KMS-11 (cell line): Measurements from ENCODE around the gene TRMT5.

ENCODE experiments used
- H2AFZ ChIP-seq: fragments of 200-600 bp; sonication (generic); 2 replicates; pipeline ENCODE4 v1.6.1; 2016; ENCODE audit warnings: antibody characterized with exemption, mixed run types, low read depth
- H3K27ac ChIP-seq: fragments of 200-600 bp; sonication (generic); 2 replicates; pipeline ENCODE4 v1.6.1; 2016; ENCODE audit warnings: mild to moderate bottlenecking, mixed run types
- H3K27me3 ChIP-seq: fragments of 200-600 bp; sonication (generic); 2 replicates; pipeline ENCODE4 v1.6.1; 2017; ENCODE audit warnings: mild to moderate bottlenecking, low read depth, mixed run types, moderate library complexity; ENCODE audit not compliant: insufficient read depth
- H3K36me3 ChIP-seq: fragments of 200-600 bp; sonication (generic); 2 replicates; pipeline ENCODE4 v1.6.1; 2017; ENCODE audit warnings: mild to moderate bottlenecking, mixed run types; ENCODE audit not compliant: insufficient read depth
- H3K4me1 ChIP-seq: fragments of 200-600 bp; sonication (generic); 2 replicates; pipeline ENCODE4 v1.6.1; 2016; ENCODE audit warnings: mild to moderate bottlenecking, low read depth, mixed run types; ENCODE audit not compliant: poor library complexity, severe bottlenecking
- H3K4me2 ChIP-seq: fragments of 200-600 bp; sonication (generic); 2 replicates; pipeline ENCODE4 v1.7.0; 2016; ENCODE audit warnings: mild to moderate bottlenecking, mixed run types
- H3K4me3 ChIP-seq: fragments of 200-600 bp; sonication (generic); IDR thresholded peaks from 2 replicates; pipeline ENCODE4 v1.6.1; 2017; ENCODE audit warnings: low read depth, low read length, mixed read lengths; ENCODE audit not compliant: insufficient read depth
- H3K79me2 ChIP-seq: fragments of 200-600 bp; sonication (generic); 2 replicates; pipeline ENCODE4 v1.6.1; 2016; ENCODE audit warnings: low read depth, mixed run types; ENCODE audit not compliant: insufficient read depth
- H3K9ac ChIP-seq: fragments of 200-600 bp; sonication (generic); 2 replicates; pipeline ENCODE4 v1.6.1; 2016; ENCODE audit warnings: mild to moderate bottlenecking, mixed run types
- H4K20me1 ChIP-seq: fragments of 200-600 bp; sonication (generic); 2 replicates; pipeline ENCODE4 v1.6.1; 2016; ENCODE audit warnings: mild to moderate bottlenecking, mixed run types; ENCODE audit not compliant: insufficient read depth
- TF ChIP-seq, protein P1 (sequence below): fragments of 200-600 bp; sonication (generic); conservative IDR thresholded peaks from 2 replicates; pipeline ENCODE4 v1.6.1; 2017; ENCODE audit warnings: low read depth, mild to moderate bottlenecking, antibody characterized with exemption, low read length, moderate library complexity, mixed read lengths

Gene TRMT5

DNA sequence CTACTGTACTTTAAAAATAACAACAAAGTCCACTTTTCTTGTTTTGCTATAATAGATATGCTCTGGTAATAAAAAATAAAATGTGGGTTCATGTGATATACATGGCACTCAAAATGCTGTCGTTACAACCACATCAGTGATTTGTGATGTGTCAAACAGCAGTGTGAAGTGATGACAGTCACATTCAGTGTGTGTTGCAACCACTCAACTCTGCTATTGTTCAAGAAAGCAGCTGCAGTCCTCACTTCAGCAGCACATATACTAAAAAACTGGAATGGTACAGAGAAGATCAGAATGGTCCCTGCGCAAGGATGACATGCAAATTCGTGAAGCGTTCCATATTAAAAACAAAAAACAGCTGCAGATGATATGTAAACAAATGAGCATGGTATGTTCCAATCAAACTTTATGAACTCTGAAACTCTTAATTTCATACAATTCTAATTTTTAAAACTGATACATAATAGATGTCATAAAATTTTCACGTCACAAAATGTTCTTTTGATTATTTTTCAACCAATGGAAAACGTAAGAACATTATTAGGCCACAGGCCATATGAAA lies 6.7 kb downstream of the TRMT5 start:
- Histone ChIP-seq H3K9ac (no peak overlapping the region), H3K36me3 (no peaks in the 10 kb centered on the region), H3K4me1 (no peaks in the 10 kb centered on the region), H2AFZ (no peak overlapping the region), H4K20me1 (no peaks in the 10 kb centered on the region), H3K27ac (no peak overlapping the region), H3K4me3 (no peak overlapping the region), H3K4me2 (no peak overlapping the region), H3K79me2 (no peaks in the 10 kb centered on the region), H3K27me3 (no peaks in the 10 kb centered on the region)
- TF ChIP-seq, protein P1, sequence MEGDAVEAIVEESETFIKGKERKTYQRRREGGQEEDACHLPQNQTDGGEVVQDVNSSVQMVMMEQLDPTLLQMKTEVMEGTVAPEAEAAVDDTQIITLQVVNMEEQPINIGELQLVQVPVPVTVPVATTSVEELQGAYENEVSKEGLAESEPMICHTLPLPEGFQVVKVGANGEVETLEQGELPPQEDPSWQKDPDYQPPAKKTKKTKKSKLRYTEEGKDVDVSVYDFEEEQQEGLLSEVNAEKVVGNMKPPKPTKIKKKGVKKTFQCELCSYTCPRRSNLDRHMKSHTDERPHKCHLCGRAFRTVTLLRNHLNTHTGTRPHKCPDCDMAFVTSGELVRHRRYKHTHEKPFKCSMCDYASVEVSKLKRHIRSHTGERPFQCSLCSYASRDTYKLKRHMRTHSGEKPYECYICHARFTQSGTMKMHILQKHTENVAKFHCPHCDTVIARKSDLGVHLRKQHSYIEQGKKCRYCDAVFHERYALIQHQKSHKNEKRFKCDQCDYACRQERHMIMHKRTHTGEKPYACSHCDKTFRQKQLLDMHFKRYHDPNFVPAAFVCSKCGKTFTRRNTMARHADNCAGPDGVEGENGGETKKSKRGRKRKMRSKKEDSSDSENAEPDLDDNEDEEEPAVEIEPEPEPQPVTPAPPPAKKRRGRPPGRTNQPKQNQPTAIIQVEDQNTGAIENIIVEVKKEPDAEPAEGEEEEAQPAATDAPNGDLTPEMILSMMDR, result no peak

DNA sequence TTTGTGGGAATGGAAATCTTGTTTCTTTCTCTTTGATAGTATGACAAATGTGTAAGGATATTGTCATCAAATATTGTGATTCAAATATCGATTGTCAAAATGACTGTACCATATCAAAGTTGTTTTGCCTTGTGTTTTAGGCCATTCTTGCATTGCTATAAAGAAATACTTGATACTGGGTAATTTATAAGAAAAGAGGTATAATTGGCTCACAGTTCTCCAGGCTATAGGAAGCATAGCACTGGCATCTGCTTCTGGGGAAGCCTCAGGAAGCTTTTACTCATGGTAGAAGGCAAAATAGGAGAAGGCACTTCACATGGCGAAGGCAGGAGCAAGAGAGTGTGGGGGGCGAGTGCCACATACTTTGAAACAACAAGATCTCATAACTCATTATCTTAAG lies 7.8 kb downstream of the TRMT5 start:
- no peak overlapping the region for H3K4me2 ChIP-seq
- H4K20me1 ChIP-seq, result no peaks in the 10 kb centered on the region
- H3K27ac ChIP-seq, result no peak overlapping the region
- H3K4me1 ChIP-seq, result peaks cover 2% of the 10 kb centered on the region
- no peaks in the 10 kb centered on the region for H3K36me3 ChIP-seq
- no peak overlapping the region for H3K4me3 ChIP-seq
- H3K27me3 ChIP-seq, result no peaks in the 10 kb centered on the region
- no peak overlapping the region for H3K9ac ChIP-seq
- TF ChIP-seq, protein P1, result no peak
- no peak overlapping the region for H2AFZ ChIP-seq
- H3K79me2 ChIP-seq, result no peaks in the 10 kb centered on the region

DNA sequence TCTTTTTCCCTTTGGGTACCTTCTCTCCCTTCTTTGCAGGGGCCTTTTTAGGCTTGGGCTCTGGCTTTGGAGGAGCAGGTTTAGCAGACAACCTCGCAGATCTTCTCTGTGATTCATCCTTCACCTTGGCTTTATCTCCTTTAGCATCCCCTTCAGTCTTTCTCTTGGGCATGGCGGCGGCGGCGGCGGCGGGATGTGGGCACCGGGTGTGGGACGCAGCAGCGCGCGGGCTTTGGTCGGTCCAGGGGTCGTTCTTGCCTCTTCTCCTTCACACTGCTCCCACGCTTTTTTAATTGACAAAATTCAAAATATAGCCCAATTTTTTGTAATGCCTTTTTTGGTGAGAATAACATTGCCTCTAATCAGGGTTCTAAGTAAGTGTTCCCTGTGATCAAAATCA lies 8.6 kb downstream of the TRMT5 start:
- TF ChIP-seq, protein P1, result no peak
- Histone ChIP-seq H3K79me2 (no peaks in the 10 kb centered on the region), H3K27me3 (no peaks in the 10 kb centered on the region), H3K4me3 (no peak overlapping the region), H3K36me3 (no peaks in the 10 kb centered on the region), H3K4me1 (peaks cover 8% of the 10 kb centered on the region), H4K20me1 (no peaks in the 10 kb centered on the region), H3K9ac (no peak overlapping the region), H2AFZ (no peak overlapping the region), H3K27ac (no peak overlapping the region), H3K4me2 (no peak overlapping the region)

DNA sequence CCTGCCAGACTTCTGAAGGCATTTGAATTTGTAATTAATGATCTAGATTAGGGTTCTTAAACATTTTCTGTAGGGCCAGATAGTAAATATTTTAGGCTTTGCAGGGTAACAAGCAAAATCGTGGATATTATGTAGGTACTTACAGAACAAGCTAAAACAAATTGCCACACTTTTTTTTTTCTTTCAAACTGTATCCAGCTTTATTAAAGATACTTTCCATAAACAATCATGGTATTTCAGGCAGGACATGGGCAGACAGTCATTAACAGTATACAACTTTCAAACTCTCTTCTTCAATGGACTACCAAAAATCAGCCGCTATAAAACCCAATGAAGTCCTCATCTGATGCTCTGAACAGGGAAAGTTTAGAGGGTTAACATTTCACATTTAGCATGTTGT lies 9.6 kb downstream of the TRMT5 start:
- TF ChIP-seq, protein P1, result no peak
- Histone ChIP-seq H3K36me3 (no peaks in the 10 kb centered on the region), H4K20me1 (no peaks in the 10 kb centered on the region), H3K4me3 (no peak overlapping the region), H3K79me2 (no peaks in the 10 kb centered on the region), H3K4me2 (no peak overlapping the region), H3K27ac (no peak overlapping the region), H3K9ac (no peak overlapping the region), H2AFZ (no peak overlapping the region), H3K4me1 (peaks cover 8% of the 10 kb centered on the region), H3K27me3 (no peaks in the 10 kb centered on the region)
